ENCODE measurements around the gene ABCB1. TPM values are rescaled to one million over a fixed set of nuclear protein-coding genes. Genes with fewer than 3 reads are reported as not detected.

The ABCB1 gene
- total and polyA plus RNA-seq, 2 of the 8 experiments (the other 6 are each of a cell fraction or from before 2014, with no cell fraction given): 0.51 to 1.2 TPM

DNA sequence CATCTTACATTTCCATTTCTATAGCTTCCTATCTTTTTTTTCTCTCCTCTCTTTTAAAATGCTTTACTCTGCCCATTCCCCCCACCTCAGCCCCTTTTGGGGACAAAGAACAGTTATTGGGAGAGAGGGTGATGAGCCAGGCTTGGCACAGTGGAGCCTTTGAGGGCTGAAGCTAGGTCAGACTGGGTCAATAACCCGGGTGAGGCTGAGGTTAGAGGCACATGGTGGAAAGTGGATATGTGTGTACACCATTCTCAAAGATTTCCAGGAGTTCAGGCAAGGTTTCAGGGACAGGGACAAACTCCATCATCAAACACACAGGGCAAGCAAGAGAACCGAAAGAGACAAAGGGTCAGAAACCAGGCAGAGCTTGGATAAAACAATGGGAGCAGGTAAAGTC lies 136.7 kb downstream of the ABCB1 start:
- FAIRE-seq (no peak), DNase-seq (ENCODE audit: low read depth in 1 of 2, low spot score in 2 of 2) (no peak)
- Histone ChIP-seq H3K14ac (ENCODE audit: insufficient read length) (no peak overlapping the region), H3K18ac (ENCODE audit: extremely low read depth, low read length) (no peak overlapping the region), H3K56ac (replicated peaks; ENCODE audit: insufficient read length, low read depth, low read length) (no peak overlapping the region), H3K4me1 (replicated peaks in 1 of 4; ENCODE audit: control insufficient read depth in 3 of 4, insufficient read depth in 4 of 4, low read length in 3 of 4) (peaks cover 0 to 5% (median 3%) of the 10 kb centered on the region in 4 experiments; a peak in 4 of 7 replicates), H3K4me3 (ENCODE audit: extremely low read depth in 1 of 4, insufficient read depth in 2 of 4, low read depth in 3 of 4, low read length in 4 of 4) (no peak overlapping the region), H3K79me2 (ENCODE audit: control insufficient read depth in 1 of 2, insufficient read depth in 2 of 2, low read length in 2 of 2) (no peaks in the 10 kb centered on the region), H2AFZ (ENCODE audit: low read length) (no peak overlapping the region), H3K9ac (replicated peaks in 1 of 4; ENCODE audit: extremely low read depth in 1 of 4, low read depth in 3 of 4, low read length in 3 of 4) (no peak overlapping the region), H3K23me2 (ENCODE audit: low read depth, low read length) (no peaks in the 10 kb centered on the region), H2BK5ac (ENCODE audit: low read depth, low read length) (no peak overlapping the region), H3K9me3 (ENCODE audit: insufficient read depth in 2 of 2, low read depth in 1 of 2, low read length in 1 of 2) (peaks cover 0 to 3% of the 10 kb centered on the region in 2 experiments; a peak in 1 of 4 replicates), H4K8ac (ENCODE audit: extremely low read depth, insufficient read depth, low read length) (no peak overlapping the region), H2AK5ac (ENCODE audit: low read depth, low read length) (0 out of 2 replicates have a peak overlapping the region, but pooled peaks have one; percentile 0), H3K27me3 (replicated peaks in 1 of 4; ENCODE audit: control insufficient read depth in 3 of 4, extremely low read depth in 1 of 4, insufficient read depth in 3 of 4, low read length in 3 of 4) (no peaks in the 10 kb centered on the region), H2BK20ac (ENCODE audit: low read length) (no peak overlapping the region), H2BK120ac (replicated peaks; ENCODE audit: low read depth, low read length) (peak overlapping the region; percentile 87), H4K91ac (replicated peaks; ENCODE audit: insufficient read length, low read length) (peak overlapping the region; percentile 25), H2BK12ac (ENCODE audit: low read depth, low read length) (0 out of 2 replicates have a peak overlapping the region, but pooled peaks have one; percentile 40), H2BK15ac (ENCODE audit: low read length) (no peak overlapping the region), H3K23ac (ENCODE audit: insufficient read length) (no peak overlapping the region), H3K4me2 (ENCODE audit: insufficient read depth in 1 of 2, low read depth in 2 of 2, low read length in 2 of 2) (no peak overlapping the region; a peak in 1 of 4 replicates), H4K20me1 (replicated peaks in 1 of 2; ENCODE audit: control insufficient read depth in 1 of 2, insufficient read depth in 2 of 2, low read length in 2 of 2) (no peaks in the 10 kb centered on the region), H3K36me3 (ENCODE audit: control insufficient read depth in 2 of 4, insufficient read depth in 4 of 4, low read length in 3 of 4) (no peaks in the 10 kb centered on the region), H4K5ac (ENCODE audit: insufficient read length, low read depth, low read length) (no peak overlapping the region), H3K27ac (ENCODE audit: low read depth, low read length) (no peak overlapping the region), H3K79me1 (ENCODE audit: low read depth, low read length) (no peaks in the 10 kb centered on the region), H3K4ac (replicated peaks; ENCODE audit: insufficient read length, low read depth, low read length) (no peak overlapping the region)
- no peak for TF ChIP-seq EGR1 (IDR thresholded peaks at IDR 0.05; ENCODE audit: borderline replicate concordance, low read depth, low read length)
- TF ChIP-seq ASH2L (IDR thresholded peaks at IDR 0.05; ENCODE audit: low read length): no peak
- TF ChIP-seq TEAD4 (IDR thresholded peaks at IDR 0.05; ENCODE audit: low read depth, low read length): no peak
- no peak for TF ChIP-seq POLR2AphosphoS5 (IDR thresholded peaks at IDR 0.05; ENCODE audit: low read depth, low read length)
- TF ChIP-seq CREB1 (IDR thresholded peaks at IDR 0.05): no peak
- TF ChIP-seq, protein P1, sequence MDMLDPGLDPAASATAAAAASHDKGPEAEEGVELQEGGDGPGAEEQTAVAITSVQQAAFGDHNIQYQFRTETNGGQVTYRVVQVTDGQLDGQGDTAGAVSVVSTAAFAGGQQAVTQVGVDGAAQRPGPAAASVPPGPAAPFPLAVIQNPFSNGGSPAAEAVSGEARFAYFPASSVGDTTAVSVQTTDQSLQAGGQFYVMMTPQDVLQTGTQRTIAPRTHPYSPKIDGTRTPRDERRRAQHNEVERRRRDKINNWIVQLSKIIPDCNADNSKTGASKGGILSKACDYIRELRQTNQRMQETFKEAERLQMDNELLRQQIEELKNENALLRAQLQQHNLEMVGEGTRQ (IDR thresholded peaks at IDR 0.05; ENCODE audit: low read length): no peak
- no peak for TF ChIP-seq SIRT6 (IDR thresholded peaks at IDR 0.05; ENCODE audit: low read length)
- no peak for TF ChIP-seq RFX5 (IDR thresholded peaks at IDR 0.05; ENCODE audit: borderline replicate concordance, low read depth, low read length)
- no peak for TF ChIP-seq BRCA1 (IDR thresholded peaks at IDR 0.05; ENCODE audit: low read depth, low read length)
- TF ChIP-seq EZH2 (IDR thresholded peaks at IDR 0.05; ENCODE audit: low read depth, low read length, severe bottlenecking): no peak
- TF ChIP-seq SP2 (IDR thresholded peaks at IDR 0.05; ENCODE audit: low read length): no peak
- no peak for TF ChIP-seq CEBPB (IDR thresholded peaks at IDR 0.05; ENCODE audit: low read depth, low read length)
- no peak for TF ChIP-seq CBX8 (IDR thresholded peaks at IDR 0.05; ENCODE audit: borderline replicate concordance, low read depth, low read length)
- no peak for TF ChIP-seq CHD2 (IDR thresholded peaks at IDR 0.05; ENCODE audit: low read length)
- no peak for TF ChIP-seq YY1 (IDR thresholded peaks at IDR 0.05; ENCODE audit: low read depth, low read length)
- POLR2A ChIA-PET (ENCODE audit: partially characterized antibody): interaction anchor here (1.5 kb wide), 1 partner anchor 19 kb away, joined by 3 read pairs; no protein-coding TSS in a partner anchor
- WGBS, 2 experiments (ENCODE audit: extremely low coverage in 1 of 2, insufficient coverage in 1 of 2, insufficient read length in 1 of 2, insufficient replicate concordance in 2 of 2, low coverage in 1 of 2, low lambda C conversion rate in 2 of 2, missing lambda C conversion rate in 1 of 2): 87% methylated on average over 2 of the region's 2 CpGs; no CpG with 5 or more reads in 1 of the 2 experiments
- CTCF ChIA-PET (ENCODE audit: partially characterized antibody): interaction anchor here (0.6 to 4.0 kb wide), 3 partner anchors 12 to 43 kb away, joined by 3 to 12 read pairs (median 3); no protein-coding TSS in a partner anchor
